GM04503 (cell line): ENCODE data around the gene DUSP22.

ENCODE experiments used
- DNase-seq: peaks from one replicate; pipeline ENCODE4 v3.0.0-alpha.2; 2012; ENCODE audit warnings: low read depth

Gene DUSP22

DNA sequence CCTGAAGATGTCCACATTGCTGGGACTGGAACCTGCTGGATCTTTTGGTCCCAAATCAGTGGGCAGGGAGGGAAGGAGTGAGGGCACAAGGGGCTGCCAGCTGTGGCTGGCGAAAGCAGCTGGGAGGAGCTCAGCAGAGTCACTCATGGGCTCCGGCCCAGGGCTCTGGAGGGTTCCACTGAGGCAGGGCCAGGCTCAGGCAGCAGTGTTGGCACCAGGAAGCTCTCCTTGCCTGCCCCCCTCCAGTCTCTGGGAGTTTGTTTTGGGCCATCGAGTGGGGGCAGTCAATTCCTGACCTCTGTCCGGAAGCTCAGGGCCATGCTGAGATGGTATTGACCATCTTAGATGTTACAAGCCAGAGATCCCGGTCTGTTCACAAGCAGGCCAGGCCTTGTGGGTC, 60.2 kb downstream of the DUSP22 start:
- no peak for DNase-seq

DNA sequence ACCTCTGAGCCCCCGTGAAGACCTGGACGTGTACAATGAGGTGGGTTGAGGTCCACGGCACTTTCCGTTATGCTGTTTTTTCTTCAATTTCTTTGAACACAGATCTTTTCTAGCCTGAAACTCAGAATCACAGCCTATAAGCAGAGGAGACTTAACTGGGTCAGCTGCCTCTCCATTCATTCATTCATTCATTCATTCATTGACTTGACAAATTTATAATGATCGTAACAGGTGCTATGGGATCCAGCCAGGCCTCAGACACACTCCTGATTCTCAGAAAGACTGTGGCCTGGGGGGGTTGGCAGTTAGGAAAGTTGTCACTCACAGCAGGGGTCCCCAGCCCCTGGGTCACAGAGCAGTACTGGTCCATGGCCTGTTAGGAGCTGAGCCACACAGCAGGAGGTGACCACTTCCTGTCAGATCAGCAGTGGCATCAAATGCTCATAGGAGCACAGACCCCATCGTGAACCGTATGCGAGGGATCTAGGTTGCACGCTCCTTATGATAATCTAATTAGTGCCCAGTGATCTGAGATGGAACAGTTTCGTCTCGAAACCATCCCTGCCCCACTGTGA, 60.7 kb downstream of the DUSP22 start:
- no peak for DNase-seq

DNA sequence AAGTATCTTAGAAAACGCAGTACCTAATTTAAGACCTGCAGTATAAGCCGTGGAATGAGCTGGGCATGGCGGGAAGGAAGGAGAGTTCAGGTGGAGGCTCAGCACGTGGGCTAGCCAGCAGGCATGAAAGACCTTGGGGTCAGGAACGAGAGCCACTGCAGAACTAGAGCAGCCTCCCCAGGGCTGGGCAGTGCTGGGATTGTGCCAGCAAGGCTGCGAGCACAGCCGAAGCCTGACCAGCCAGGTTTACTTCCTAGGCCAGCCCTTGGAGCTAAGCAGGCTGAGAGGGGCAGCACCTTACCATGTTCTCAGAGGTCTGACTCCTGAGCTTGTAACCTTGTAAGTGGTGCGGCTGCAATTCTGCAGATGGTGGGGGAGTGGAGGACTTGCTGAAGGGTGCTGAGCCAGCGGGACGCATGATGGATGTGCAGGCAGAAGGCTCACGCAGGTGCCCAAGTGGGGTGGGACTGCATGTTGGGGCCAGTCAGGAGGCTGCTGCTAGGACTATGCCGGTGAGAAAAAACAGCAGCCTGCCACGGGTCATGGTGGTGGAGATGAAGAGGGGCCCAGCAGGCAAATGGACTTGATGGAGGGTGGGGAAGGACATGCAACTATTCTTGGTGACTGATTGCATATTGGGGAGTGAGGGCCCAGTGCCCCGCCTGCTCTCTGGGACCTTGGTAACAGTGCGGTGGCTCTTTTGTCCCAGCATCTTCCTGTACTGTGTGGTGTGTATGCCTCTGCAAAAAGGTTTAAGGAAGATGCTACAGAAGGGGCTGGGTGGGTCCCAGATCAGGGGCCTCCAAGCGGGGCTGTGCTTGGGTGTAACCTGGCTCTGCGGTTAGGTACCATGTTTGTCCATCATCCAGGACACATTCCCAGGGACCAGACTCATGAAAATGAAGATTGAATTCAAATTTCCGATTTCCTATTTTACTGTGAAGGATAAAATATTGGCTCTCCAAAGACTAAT, 61.6 kb downstream of the DUSP22 start:
- no peak for DNase-seq

DNA sequence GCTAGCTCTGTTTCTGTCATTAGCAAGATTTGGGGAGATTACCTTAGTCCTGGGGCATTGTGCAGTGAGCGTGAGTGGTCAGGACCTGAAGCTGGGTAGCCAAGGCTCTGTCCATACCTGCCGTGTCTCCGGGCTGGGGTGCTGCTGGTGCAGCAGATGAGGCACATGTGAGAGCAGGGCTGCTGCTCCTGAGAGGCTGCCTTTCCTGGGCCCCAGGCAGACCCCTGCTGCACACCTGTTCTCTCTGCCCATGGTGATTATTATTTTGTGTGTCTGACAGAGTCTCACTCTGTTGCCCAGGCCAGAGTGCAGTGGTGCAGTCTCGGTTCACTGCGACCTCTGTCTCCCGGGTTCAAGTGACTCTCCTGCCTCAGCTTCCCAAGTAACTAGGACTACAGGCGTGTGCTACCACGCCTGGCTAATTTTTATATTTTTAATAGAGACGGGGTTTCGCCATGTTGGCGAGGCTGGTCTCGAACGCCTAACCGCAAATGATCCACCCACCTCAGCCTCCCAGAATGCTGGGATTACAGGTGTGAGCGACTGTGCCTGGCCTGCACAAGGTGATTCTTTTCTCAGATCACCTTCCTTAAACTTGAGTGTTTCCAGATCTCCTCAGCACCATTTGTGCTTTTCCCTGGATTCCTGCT, 62.5 kb downstream of the DUSP22 start:
- DNase-seq: no peak

DNA sequence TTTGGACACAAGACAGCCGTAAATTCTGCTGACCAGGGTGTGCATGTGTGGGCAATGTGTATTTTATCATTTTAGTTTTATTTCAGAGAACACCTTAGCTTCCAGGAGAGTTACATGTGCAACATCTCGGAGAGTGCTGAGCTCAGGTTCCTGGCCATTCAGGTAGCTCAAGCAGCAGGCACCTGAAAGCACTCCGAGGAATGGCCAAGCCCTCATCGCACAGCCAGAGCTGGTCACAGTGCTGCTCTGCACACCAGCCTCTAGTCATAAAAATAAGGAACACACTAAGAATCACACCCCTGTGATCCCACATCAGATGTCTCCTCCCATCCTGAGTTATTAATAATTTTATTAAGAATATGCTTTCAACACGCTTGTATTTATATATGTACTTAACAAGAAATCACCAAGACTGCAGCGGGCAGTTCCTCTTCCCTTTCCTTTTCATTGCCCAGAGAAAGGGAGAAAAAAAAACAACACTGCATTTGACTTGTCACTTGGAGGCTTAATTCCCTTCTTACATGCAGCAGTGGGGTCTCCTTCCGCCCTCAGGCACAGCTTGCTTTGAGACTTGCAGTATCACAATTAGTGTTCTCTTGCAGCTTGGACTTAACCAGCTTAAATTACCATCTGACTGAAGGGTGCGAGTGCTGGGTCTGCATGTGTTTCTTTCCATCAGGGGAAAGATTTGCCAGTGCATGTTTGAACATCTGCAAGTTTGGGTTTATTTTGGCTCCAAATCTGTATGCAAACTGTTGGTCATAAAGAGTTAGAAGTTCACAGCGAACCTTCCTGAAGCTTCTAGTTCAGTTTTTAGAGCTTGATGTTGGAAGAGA, 63.3 kb downstream of the DUSP22 start:
- no peak for DNase-seq

DNA sequence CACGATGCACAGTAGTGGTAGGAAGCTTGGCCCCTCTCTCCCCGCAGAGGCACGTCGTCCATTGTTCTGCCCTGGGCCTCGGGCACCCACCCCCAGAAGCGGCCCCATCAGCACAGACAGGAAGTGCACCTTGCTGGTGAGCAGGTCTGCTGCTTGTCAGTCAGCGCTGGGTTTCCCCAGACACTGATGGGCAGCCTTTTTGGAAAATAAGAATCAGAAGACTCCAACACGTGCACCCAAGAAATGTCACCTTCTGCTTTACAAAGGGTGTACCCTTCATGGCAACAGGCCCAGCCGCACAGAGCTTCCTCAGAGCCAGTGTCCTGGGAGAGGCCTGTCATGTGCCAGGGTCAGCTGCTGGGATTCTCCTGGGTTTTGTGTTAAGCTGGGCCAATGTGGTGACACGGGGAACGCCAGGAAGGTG, 64.6 kb downstream of the DUSP22 start:
- DNase-seq: no peak

DNA sequence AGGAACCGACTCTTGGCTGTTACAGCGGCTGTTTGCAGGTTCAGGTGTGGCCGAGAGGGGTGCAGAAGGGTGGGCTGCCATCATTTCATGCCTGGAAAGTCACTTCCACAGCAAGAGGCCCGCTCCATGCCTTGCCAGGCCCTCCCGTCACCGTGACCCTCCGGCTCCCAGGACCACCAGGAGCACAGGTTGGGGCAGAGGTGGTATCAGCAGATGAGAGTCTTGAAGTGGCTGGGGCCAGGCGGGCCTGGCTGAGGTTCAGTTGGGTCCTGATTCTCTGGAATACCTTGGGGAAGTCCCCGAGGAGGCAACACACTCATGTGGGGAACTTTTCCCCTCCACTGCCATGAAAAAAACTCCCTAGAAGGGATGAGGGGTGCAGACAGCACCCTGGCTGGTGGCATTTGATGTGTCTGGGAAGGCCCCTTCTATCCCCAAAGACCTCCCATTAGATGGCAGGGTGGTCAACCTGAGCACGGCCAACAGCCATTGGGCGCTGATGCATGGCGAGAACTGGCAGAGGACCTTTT, 65.0 kb downstream of the DUSP22 start:
- DNase-seq: no peak

DNA sequence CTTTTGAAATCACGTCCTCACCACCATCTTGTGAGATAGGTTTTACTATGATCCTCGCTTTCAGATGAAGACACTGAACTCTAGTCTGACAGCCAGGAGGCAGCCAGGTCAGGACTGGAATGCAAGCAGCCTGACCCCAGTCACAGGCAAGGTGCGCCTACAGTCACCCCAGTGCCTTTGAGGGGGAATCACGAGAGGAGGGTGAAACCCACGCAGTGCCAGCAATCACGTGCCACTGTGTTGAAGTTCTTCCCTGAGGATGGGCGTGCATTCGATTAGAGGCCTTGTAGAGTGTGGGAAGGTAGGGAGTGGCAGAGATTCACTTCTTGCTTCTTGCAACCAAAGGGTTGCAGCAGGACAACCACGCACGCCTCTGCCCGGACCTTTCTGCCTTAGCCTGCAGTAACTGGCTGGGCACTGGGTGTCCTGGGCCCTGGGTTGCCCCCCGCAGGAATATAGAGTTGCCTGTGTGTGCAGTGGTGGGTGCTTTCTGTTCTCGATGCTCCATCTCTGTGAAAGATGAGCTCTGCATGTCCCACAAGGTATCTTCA, 65.6 kb downstream of the DUSP22 start:
- DNase-seq: no peak

DNA sequence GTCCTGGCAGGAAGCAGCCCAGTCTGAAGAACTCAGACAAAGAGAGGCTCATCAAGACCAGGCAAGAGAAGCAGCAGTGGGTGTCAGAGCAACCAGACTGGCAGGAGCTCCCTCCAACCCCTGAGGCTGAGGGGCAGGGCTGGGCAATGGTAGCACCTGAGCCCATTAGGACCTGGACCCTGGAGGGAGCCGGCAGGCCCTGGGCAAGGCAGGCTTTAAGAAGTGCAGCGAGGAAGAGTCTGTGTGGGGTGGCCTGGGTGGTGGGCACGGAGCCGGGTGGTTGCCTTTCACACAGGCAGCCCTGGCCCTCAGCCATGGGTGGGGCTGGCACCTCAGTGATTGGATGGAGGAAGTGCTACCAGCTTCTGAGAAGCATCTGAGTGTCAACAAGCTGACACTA, 66.1 kb downstream of the DUSP22 start:
- DNase-seq: no peak

DNA sequence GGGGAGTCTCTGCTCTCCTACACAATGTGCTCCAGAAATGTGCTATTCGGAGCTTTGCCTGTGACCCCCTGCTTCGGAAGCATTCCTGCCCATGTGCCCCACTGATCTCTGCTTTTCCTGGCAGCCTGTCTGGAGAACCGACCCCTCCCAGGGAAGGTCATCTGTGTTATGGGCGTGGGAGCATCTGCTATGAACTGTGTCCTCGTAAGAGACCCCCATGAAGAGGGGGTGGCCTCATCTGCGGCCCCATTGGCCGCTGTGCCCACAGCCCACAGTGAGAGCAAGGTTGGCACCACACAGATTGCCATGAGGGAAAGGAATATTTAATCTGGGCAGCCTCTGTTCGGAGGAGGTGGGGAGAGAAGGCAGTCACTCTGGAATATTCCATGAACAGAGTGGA, 66.6 kb downstream of the DUSP22 start:
- no peak for DNase-seq

DNA sequence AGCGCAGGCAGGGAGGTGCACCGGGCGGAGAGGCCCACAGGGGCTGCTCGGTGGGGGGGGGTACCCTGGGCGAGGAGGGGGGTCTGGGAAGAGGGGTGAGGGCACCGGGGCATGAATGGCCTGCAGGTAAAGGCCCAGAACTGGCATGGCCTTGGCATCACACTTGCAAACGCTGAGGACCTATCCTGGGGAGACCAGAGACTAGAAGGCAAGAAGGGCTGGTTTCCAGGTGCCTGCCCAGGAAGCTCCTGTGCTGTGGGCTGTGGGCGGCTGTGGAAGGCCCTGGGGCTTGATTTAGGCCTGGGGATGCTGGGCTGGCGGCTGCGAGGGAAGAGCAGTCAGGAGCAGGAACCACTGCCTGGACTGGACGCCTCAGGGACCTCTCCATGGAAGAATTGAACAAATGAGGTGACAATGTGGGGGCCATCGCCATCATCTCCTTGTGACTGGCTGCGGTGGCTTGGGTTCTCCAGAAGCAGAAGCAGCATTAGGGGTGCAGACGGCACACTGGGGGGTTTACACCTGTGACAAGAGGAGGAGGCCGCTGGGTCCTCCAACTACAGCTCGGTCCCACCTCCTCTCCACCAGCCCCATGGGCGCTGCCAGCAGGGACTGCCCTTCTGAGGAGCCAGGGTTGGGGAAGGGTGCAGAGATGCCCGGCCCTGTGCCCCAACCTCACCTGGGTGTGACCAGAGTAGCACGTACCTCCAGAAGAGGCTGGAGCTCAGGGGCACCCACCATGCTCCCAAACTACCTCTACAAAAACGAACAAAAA, 67.2 kb downstream of the DUSP22 start:
- no peak for DNase-seq

DNA sequence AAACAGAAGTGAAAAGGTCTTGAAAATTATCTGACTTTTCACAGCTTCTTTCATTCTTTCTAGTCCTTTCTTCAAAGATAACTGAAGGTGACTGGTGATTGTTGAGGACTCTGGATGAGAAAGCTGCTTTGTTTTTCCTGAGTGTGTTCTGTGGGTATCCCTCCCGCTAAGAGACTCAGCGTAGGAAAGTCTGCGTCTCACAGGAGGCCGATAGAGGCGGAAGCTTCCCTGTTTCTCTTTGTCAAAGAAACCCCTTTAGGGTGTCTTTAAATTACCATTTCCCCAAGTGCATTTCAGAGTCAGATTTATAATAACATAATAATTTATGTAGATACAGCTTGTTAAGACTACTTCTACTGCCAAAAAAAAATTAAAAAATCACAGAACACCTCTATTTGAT, 68.1 kb downstream of the DUSP22 start:
- DNase-seq: no peak

DNA sequence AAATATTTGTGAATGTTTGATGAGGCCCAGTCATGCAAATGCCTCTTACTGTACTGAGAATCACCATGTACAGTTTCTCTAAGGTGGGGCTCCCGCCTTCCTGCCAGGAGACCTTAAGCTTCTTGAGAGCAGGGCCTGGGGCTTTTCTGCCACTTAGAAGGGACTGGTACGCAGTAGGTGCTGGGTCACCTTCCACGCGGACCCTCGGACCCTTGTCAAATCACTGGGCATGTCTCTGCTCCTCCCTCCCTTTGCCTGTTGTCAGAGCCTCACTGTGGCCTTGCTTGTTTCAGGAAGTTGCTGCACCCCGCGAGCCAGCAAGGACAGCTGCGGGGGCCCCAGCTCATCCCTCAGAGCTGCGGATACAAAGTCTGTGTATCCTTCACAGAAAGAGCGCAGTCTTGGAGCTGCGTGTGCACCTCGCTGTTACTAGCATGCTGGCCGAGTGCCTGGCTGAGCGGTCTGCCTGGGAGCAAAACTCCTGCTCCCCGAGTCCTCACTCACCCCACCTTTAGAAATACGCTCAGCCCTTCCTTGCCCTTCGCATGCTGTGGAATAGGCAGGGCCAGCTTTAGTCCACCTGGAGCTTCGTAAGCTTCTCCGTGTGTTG, 68.6 kb downstream of the DUSP22 start:
- no peak for DNase-seq

DNA sequence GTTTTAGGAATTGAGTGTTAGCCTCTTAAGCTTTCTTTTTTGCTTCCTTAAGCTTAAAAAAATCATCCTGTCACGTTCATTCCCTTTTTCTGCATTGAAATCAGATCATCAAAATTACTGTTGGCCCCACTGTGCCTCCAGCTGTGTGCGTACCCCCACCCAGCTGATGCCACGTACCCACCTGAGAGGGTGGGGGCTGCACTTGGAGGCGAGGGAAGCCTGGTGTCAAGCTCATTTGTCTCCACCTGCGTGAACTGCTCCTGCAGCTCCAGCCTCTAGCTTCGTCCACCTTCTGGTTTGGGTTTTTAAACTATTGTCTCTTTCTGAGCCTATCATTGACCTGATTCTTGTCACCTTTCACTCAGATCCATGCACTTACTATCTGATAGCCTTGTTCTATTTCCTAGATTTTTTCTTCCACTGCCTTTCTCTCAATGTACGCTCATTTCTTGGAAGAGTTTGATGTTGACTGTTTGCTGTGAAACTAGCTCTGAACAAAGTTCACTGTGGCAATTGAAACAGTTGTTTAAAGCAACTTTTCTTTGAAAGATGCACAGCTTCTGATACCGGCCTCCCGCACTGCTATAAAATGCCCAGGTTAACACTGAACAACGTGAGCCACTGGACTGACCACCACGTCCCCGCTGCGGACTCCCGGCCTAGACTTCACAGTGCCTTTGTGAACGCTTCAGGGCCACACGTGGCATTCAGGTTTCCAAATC, 69.3 kb downstream of the DUSP22 start:
- DNase-seq: no peak

DNA sequence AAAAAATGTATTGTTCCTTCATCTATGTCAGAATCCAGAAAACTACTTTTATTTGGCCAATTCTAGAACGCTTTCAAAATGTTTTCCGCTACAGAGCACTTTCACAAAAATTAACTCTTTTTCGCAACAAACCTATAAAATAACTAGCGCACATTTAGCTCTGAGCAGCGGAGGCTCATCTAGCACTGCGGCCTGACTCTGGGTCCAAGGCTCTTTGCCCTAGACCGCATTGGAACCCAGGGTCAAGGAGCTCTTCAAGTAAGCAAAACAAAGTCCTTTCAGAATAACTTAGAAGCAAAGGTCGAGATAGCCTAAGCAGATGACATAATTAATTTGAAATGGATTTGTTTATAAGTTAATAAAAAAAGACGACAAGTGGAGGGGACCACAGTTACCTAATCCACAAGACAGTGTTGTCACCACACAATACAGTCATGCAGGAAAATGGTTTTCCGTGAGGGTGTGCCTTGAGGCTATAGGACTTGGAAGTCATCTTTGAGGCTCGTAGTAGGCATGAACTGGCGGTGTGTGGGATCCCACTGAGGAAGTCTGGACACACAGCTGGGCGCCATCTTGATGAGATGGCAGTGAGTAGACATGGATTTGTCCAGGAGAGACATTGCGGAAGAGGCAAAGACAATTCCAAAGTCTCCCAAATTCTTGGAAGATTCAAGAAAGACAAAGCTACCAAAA, 70.1 kb downstream of the DUSP22 start:
- DNase-seq: no peak

DNA sequence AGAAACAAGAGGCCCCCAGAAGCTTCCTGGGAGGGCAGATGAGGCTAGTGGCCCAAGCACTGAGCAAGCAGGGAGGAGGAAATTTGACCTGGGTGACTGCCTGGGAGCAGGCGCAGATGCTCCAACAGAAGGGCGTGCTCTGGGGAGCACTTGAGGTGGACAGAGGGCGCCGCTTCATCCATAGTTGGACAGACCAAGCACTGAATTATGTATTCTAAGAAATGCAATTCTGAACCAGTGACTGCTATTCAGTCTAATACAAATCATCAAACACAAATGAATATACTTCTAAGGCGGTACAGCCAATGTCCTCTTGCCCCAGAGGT, 70.6 kb downstream of the DUSP22 start:
- no peak for DNase-seq

DNA sequence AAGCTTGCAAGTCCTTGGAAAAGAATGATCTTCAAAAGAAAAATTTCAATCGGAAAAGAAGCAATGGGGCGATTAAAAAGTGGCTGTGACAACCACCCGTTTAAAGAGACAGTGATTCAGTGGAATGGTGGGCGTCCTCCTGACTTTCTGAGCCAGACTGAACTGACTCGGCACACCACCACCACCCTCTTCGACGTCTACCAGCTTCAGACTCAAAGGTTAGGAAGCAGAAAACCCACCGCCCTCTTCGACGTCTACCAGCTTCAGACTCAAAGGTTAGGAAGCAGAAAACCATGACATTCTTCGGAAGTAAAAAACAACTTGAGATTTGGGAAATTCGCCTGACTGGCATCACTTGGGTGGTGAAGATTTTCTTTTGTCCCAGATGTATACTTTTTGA, 71.0 kb downstream of the DUSP22 start:
- no peak for DNase-seq

DNA sequence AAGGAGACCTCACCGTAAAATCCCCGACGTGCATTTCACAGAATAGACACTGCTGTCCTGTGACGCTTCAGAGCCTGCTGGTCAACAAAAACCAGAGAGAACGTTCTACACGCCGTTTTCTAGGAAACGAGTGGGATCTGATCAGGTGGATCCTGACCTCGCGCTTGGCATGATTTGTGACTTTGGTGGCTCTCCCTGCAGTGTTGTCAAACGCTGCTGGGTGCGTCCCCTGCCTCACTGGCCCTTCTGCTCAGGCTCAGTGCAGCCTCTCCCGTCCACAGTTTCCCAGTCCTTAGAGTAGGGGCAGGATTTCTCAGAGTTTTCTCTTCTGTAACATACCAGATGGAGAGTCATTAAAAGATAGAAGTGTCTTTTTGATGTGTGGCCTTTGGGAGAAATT, 71.6 kb downstream of the DUSP22 start:
- DNase-seq: no peak
